Suprapubic skin (tissue), 3 donors: ENCODE data around the gene MYOC.
"Not testable (repeated sequence)": the region's sequence is repeated elsewhere in the genome, so short reads cannot be mapped to it uniquely, and the experiment has no call there.

Experiments used
- POLR2AphosphoS5 ChIP-seq, 3 donors: sonication (generic); formaldehyde crosslinking; IDR thresholded peaks; one replicate each; pipeline ENCODE4 v1.6.1; 2017; ENCODE audit warnings: antibody characterized with exemption in 3 of 3
- TF ChIP-seq, protein P1 (sequence below), 2 donors: fragments of 200-600 bp in 1 of 2; fragments of 450-650 bp in 1 of 2; sonication (generic) in 1 of 2; IDR thresholded peaks; one replicate each; pipeline ENCODE4 v1.5.1; 2016 to 2019; ENCODE audit warnings: antibody characterized with exemption in 2 of 2, mild to moderate bottlenecking in 1 of 2, moderate library complexity in 1 of 2

- TF ChIP-seq, protein P1, sequence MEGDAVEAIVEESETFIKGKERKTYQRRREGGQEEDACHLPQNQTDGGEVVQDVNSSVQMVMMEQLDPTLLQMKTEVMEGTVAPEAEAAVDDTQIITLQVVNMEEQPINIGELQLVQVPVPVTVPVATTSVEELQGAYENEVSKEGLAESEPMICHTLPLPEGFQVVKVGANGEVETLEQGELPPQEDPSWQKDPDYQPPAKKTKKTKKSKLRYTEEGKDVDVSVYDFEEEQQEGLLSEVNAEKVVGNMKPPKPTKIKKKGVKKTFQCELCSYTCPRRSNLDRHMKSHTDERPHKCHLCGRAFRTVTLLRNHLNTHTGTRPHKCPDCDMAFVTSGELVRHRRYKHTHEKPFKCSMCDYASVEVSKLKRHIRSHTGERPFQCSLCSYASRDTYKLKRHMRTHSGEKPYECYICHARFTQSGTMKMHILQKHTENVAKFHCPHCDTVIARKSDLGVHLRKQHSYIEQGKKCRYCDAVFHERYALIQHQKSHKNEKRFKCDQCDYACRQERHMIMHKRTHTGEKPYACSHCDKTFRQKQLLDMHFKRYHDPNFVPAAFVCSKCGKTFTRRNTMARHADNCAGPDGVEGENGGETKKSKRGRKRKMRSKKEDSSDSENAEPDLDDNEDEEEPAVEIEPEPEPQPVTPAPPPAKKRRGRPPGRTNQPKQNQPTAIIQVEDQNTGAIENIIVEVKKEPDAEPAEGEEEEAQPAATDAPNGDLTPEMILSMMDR (IDR thresholded peaks at IDR 0.05), result not testable (repeated sequence)
- not testable (repeated sequence) for TF ChIP-seq POLR2AphosphoS5 (IDR thresholded peaks at IDR 0.05)
These were observed 37.2 kb downstream of the MYOC start for GRCh38 chr1:171615122-171615906.
